Measurements from ENCODE around the gene TPRN. TPM values are rescaled to one million over a fixed set of nuclear protein-coding genes. Genes with fewer than 3 reads are reported as not detected.

TPRN gene
- total and polyA plus RNA-seq, 2 of the 4 experiments (the other 2 are of a cell fraction): 1.8 to 5.3 TPM

DNA sequence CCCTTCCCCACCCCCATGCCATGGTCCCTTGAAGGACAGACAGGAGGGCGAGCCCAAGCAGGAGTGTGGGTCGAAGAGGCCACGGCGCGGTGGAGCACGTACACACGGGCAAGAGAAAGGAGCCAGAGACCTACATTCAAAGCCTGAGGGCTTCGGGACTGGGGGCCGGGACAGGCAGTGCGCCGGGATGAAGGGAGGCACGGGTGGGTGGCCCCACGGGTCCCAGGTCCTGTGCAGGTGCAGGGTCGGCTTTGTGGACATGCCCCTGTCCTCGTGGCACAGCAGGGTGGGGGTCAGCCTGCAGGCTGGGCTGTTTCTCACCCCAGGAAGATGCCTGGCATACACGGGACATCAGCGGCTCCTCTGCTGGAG is 40.5 kb downstream of the TPRN start:
- ATAC-seq (ENCODE audit: low read depth) (no peak), DNase-seq (no peak)
- ChIA-PET CTCF (no interaction called here), POLR2A (ENCODE audit: unreplicated experiment) (no interaction called here)
- in situ Hi-C loops (cut with MboI; ENCODE audit: low sequenced_read_pairs) (no loop called here), intact Hi-C loops (cut with micrococcal nuclease) (no loop called here), dilution Hi-C loops (cut with HindIII; ENCODE audit: low sequenced_read_pairs, unreplicated experiment) (no loop called here)
- TF ChIP-seq SMC3 (IDR thresholded peaks at IDR 0.05; ENCODE audit: low read depth, low read length): no peak
- no peak for TF ChIP-seq RFX5 (IDR thresholded peaks at IDR 0.05; ENCODE audit: low read depth, low read length)
- no peak for TF ChIP-seq MAFK (IDR thresholded peaks at IDR 0.05; ENCODE audit: low read depth, low read length)
- TF ChIP-seq ELK1 (IDR thresholded peaks at IDR 0.05; ENCODE audit: borderline replicate concordance, low read depth, low read length): no peak
- TF ChIP-seq CHD1 (IDR thresholded peaks at IDR 0.05; ENCODE audit: low read depth, low read length): no peak
- no peak for TF ChIP-seq BHLHE40 (IDR thresholded peaks at IDR 0.05; ENCODE audit: low read depth, low read length)
- no peak for TF ChIP-seq CTCF (conservative IDR thresholded peaks at IDR 0.05; ENCODE audit: low read depth, low read length)
- no peak for TF ChIP-seq POLR2A (IDR thresholded peaks at IDR 0.05; ENCODE audit: low read depth, low read length)
- TF ChIP-seq RAD21 (IDR thresholded peaks at IDR 0.05; ENCODE audit: low read length): no peak
- Histone ChIP-seq H2BK15ac (ENCODE audit: low read depth, low read length) (no peak overlapping the region), H3K4me1 (ENCODE audit: control insufficient read depth, insufficient read depth, low read length) (peaks cover 2% of the 10 kb centered on the region; the same call in 1 of the 2 replicates), H3K9ac (ENCODE audit: low read depth, low read length) (no peak overlapping the region), H3K56ac (ENCODE audit: extremely low read depth, insufficient read depth, low read length) (no peak overlapping the region), H3K27ac (ENCODE audit: insufficient read depth, low read length) (no peak overlapping the region), H3K36me3 (ENCODE audit: control insufficient read depth, insufficient read depth, low read length) (no peaks in the 10 kb centered on the region), H2BK5ac (ENCODE audit: low read depth, low read length, poor library complexity, severe bottlenecking) (no peak overlapping the region), H2AK5ac (ENCODE audit: low read depth, low read length) (no peak overlapping the region), H3K27me3 (ENCODE audit: control insufficient read depth, insufficient read depth, low read length) (peaks cover 81% of the 10 kb centered on the region), H3K23ac (ENCODE audit: low read depth, low read length) (no peak overlapping the region), H4K8ac (ENCODE audit: low read depth in 2 of 2, low read length in 2 of 2) (no peak overlapping the region), H3K9me1 (ENCODE audit: insufficient read depth, low read length) (no peaks in the 10 kb centered on the region), H2AK9ac (replicated peaks; ENCODE audit: low read depth, low read length, poor library complexity) (no peak overlapping the region), H3K4me3 (ENCODE audit: insufficient read depth, low read depth, low read length) (no peak overlapping the region), H3K14ac (replicated peaks; ENCODE audit: low read depth, low read length) (no peak overlapping the region), H3K4me2 (ENCODE audit: low read depth, low read length) (no peak overlapping the region), H2AFZ (replicated peaks; ENCODE audit: low read length, poor library complexity) (no peak overlapping the region), H3K9me3 (ENCODE audit: control insufficient read depth, insufficient read depth, low read length) (no peaks in the 10 kb centered on the region), H3K18ac (ENCODE audit: low read depth, low read length) (no peak overlapping the region), H3K79me1 (ENCODE audit: low read depth in 1 of 2, low read length in 2 of 2) (no peaks in the 10 kb centered on the region), H3K4ac (ENCODE audit: low read depth, low read length) (no peak overlapping the region), H2BK20ac (ENCODE audit: low read depth, low read length) (no peak overlapping the region), H4K91ac (ENCODE audit: insufficient read depth, low read depth, low read length) (no peak overlapping the region), H4K20me1 (ENCODE audit: insufficient read depth, low read length) (0 out of 2 replicates have a peak, but pooled peaks cover 5% of the 10 kb centered on the region), H4K5ac (ENCODE audit: low read depth, low read length) (no peak overlapping the region), H2BK120ac (ENCODE audit: low read depth, low read length) (no peak overlapping the region)
- BruUV-seq (replicated peaks): no TSS peak
- WGBS, 2 experiments (ENCODE audit: extremely low coverage in 2 of 2, insufficient read length in 1 of 2): 82% methylated on average over 12 of the region's 17 CpGs; no CpG with 5 or more reads in 1 of the 2 experiments
